ENCODE results near the gene FAM83E.
A peak's percentile ranks its signal among the peaks of the same experiment; 100 is the strongest.

FAM83E gene

DNA sequence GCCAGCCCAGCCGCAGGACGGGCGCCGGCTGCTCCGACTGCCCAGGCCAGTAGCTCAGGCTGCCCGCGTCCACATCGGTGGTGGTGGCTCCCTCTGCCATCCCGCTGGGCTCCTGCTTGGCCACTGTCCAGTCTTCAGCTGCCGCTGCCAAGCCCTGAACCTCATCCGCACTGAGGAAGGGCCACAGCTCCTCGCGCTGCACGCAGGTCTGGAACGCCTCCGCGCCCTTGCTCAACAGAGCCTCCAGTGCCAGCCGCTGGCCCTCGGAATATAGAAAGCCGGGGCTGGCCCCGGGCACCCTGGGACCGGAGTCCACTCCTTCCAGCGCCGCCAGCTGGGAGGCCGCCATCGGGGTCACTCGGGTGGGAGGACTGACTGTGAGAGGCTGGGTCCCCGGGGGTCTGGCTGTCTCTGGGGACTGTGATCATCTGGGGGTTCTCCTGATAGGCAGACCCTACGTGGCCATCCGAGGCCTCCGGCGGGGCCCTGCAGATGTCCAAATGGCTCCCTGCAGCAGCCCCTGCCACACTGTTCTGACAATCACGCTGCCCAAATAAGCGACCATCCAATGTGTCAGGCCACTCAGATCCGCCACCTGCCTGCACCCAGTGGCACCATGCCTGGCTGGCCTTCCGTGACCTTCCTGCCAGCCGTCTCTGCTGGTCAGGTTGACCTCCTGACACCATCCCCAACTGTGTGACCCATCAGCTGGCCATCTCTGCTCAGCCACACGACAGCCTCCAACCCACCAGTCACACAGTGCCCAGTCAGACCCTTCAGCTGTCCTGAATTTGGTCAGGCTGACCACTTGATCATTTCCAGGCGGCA lies 1.6 kb downstream of the FAM83E start:
- no peak overlapping the region for H3K4me3 ChIP-seq (ENCODE audit: low read depth, low read length)
- TF ChIP-seq CTCF (IDR thresholded peaks at IDR 0.05; ENCODE audit: low read depth, low read length), result no peak

DNA sequence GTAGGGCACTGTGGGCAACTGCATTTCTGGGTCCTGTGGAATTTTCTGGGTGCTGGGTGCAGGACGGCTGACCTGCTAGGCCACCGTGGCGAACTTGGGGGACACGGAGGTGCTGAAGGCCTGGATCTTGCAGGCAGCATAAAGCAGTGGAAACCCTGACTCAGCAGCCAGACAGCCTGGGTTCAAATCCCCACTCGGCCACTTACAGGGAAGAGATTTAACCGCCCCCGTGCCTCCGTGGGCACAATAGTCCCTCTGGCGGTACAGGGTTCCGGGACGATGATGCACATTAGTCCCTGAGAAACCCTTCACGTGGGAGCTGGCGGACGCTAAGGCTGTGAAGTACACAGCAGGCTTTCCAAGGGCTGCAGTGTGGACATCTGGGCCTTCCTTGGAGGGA lies 3.0 kb downstream of the FAM83E start:
- H3K4me3 ChIP-seq (ENCODE audit: low read depth, low read length), result no peak overlapping the region
- no peak for TF ChIP-seq CTCF (IDR thresholded peaks at IDR 0.05; ENCODE audit: low read depth, low read length)

DNA sequence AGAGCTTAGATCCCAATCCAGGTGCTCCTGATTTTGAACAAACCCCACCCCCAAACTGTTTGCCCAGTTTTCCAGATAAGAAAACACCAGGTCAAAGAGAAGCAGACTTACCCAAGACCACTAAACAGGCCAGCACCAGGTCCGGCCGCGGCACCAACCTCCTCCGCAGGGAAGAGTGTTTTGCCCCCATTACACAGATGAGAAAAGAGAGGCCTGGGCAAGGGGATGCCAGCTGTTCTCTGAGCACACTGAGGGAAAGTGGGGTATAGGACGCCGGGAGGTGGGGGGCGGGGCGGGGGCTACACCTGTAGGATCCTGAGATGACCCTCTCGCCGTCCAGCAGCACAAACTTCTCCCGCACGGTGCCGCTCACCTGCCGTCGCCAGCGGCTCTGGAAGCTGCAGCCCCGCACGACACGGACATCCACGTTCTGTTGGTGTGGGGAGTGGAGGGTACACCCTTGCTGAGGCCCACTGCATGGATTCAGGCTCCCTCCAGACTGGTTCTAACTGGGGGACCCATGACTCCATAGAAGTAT lies 5.2 kb downstream of the FAM83E start:
- TF ChIP-seq CTCF (IDR thresholded peaks at IDR 0.05; ENCODE audit: low read depth, low read length), result no peak
- H3K4me3 ChIP-seq (ENCODE audit: low read depth, low read length), result no peak overlapping the region

DNA sequence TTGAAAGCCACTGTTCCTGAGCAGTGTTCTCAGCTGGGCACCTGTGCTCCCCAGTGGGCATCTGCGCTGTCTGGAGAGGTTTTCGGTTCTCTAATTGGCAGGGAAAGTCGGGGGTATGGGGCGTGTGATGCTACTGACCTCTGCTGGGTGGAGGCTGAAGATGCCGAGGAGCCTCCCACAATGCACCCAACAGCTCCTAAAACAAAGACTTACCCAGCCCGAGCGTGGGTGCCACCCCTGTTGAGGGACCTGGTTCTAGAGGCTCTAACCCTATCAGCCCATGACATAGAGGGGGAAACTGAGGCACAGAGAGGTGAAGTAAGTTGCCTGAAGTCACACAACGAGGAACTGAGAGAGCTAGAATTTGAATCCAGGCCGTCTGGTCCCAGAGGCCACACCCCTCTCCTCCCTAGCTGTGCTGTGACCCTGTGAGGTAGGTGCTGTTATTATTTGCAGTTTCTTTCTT lies 6.0 kb downstream of the FAM83E start:
- no peak overlapping the region for H3K4me3 ChIP-seq (ENCODE audit: low read depth, low read length)
- TF ChIP-seq CTCF (IDR thresholded peaks at IDR 0.05; ENCODE audit: low read depth, low read length), result peak; percentile 59

- H3K4me3 ChIP-seq (ENCODE audit: low read depth, low read length), result no peak overlapping the region
- no peak for TF ChIP-seq CTCF (IDR thresholded peaks at IDR 0.05; ENCODE audit: low read depth, low read length)
Measured at GRCh38 chr19:48607359-48607755, 7.5 kb downstream of the FAM83E start.

GRCh38 chr19:48606463-48607358 lies 8.2 kb downstream of the FAM83E start, which contains the start of gene SPACA4:
TSS of gene SPACA4 (plus strand) at chr19:48606742. CDS start at chr19:48606979, 237 bp downstream.
- H3K4me3 ChIP-seq (ENCODE audit: low read depth, low read length), result no peak within 1 kb of the TSS
- TF ChIP-seq CTCF (IDR thresholded peaks at IDR 0.05; ENCODE audit: low read depth, low read length), result no peak

Data from WI38 (cell line).